ENCODE measurements around the gene RITA1.

RITA1 gene

GRCh38 chr12:113154351-113154973 is 31.1 kb upstream of the RITA1 start:
- no peak for DNase-seq

GRCh38 chr12:113155060-113155459 is 30.5 kb upstream of the RITA1 start:
- DNase-seq: no peak

- DNase-seq: no peak
Observed at GRCh38 chr12:113155646-113156045, 29.9 kb upstream of the RITA1 start.

GRCh38 chr12:113157218-113157859 is 28.2 kb upstream of the RITA1 start:
- no peak for DNase-seq

DNA sequence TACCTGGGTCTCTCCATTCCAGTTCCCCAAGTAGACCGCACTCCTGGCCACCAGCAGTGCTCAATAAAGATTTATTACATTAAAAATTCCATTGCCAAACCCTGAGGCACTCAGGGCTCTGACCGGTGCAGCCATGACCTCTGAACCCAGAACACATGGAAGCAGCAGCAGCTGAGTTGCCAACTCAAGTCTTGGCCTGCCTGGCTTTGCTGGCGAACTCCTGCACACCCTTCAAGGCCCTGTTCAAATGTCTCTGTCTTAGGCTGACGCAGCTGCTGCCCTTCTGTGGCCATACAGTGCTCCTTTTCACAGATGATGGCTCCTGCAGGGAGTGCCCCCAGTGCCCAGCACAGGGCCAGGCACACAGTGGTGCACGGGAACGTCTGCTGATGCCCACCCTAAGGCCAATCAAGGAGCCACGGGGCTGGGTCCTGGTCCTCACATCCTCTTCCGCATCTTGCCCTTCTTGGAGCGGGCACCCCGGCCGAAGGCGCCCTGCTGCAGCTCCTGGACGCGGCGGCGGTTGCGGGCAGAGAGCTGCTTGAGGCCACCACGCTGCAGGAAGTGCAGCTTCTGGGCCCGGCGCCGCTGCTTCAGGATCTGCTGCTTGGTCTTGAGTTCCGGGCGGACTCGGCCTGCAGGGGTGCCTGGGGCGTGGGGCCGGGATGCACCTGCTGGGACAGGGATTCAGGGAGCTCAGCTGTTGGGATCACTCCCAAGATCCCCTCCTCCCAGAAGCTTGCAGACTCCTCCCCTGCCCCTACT is 26.9 kb upstream of the RITA1 start:
- DNase-seq: no peak

DNA sequence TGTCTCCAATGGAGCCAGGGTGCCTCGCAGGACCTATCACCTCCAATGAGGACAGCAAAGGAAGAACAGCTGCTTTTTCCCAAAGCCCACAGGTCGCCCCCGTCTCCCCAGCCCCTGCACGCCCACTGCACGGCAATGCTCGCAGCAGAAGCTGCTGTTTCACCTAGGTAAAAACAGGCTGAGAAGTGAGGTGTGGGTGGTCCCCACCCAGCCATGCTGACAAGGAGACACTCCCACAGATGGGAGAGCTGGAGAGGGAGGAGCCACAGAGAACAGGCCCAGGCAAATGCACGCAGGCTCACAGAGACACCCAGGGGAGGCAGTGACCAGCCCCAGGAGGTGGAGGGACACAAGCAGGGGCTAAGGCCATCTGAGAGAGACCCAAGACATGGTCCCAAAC is 25.6 kb upstream of the RITA1 start:
- DNase-seq: no peak

- DNase-seq: no peak
Observed at GRCh38 chr12:113161415-113162016, 24.0 kb upstream of the RITA1 start.

DNA sequence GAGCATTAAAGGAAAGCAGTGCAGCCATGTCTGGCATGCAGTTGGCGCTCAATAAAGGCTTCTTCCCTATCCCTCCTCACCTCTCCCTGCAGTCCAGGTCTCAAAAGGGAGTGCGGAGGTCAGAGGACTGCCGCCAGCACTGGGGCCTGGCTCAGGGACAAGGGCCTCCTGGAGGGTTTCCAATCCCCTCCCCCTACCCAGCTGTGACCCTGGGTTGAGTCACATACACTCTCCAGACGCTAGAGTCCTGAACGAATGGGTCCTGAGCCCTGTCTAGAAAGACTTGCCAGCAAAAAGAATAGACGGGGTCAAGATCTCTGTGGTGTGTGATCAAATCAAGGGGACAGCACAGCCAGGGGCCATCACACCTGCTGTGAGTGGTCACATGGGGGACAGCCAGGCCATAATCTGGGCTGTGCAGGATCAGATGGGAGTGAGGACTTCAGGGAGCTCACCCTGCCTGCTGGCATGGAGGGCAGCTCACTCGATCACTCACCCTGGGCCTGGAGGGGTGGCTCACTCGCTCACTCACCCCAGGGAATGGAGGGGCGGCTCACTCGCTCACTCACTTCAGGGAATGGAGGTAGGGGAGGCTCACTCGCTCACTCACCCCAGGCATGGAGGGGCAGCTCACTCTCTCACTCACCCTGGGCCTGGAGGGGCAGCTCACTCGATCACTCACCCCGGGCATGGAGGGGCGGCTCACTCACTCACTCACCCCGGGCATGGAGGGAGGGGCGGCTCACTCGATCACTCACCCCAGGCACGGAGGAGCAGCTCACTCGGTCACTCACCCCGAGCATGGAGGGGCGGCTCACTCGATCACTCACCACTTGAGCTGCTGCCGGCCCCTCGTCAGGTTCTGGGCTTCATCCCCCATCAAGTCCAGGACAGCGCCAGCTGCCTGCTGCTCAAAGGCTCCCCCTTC is 23.2 kb upstream of the RITA1 start:
- no peak for DNase-seq

- no peak for DNase-seq
Observed at GRCh38 chr12:113163030-113163360, 22.5 kb upstream of the RITA1 start.

GRCh38 chr12:113164014-113164413 is 21.5 kb upstream of the RITA1 start:
- DNase-seq: no peak

DNA sequence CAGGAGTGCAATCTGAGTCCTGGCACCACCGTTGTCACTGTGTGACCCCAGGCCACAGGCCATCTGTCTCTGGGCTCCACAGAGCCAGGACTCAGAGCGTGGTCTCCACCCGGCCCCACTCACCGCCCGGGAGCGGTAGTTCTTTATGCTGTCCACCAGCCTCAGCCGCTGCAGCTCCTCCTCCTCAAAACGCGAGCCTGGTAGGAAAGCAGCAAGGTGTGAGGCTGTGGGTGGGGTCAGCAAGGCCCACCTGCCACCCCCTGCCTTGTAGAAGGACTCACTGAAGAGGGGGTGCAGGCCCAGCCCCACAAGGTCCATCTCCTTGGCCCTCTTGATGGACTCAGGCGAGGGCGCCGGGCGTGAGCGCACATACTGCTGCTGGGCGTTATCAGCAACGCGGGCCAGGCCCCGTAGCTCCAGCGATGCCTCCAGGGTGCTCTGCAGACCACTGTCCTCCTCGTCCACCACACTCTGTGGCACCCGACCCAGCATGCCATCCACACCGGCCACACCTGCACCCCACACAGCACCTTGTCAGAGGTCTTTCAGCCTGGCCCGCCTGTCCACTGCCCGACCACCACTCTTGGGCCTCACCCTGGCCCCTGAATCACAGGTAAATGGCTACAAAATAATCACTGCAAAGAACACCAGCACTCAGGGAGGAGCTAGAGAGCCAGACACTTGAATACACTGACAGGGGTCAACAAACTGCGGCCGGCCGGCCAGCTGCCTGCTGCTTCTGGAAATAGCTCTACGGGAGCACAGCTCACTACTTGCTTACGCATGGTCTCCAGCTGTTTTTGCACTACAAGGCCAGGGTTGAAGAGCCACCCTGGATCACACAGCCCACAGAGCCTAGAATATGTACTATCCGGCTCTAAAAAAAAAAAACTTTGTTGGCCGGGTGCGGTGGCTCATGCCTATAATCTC is 19.7 kb upstream of the RITA1 start:
- DNase-seq: no peak

DNA sequence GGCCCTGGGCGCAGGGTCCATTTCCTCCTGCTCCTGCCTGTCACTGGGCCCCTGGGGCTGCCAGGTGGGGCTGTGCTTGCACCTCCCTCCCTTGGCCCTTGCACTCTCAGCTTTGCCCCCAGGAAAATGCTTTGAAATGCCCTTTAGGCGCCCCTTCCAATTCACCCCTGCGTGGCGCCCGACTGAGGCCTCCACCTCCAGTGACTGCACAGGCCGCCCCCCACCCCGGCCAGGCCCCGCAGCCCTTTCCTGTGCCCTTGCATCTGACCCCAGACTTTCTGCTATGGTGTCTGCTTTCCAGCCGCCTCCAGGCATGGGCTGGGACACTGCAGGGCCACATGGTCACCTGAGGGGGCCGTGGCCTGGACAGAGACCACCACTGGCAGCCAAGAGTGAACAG is 17.7 kb upstream of the RITA1 start:
- no peak for DNase-seq

DNA sequence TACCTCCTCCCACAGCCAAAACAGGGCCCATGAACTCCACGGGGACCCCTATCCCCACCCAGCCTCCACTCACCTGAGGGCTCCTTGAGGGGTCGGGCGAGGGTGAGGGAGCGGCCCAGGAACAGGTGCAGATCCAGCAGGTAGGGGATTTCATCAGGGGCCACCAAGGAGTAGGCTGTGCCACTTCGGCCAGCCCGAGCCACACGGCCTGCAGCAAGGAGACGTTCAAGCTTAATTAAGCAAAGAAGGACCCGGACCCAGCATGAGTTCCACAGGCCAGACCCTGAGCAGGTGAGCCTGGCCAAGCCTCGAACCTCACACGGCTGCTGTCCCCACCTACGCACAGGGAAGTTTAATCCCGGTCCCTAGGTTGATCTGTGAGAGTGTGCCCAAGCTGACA is 15.8 kb upstream of the RITA1 start:
- no peak for DNase-seq

DNA sequence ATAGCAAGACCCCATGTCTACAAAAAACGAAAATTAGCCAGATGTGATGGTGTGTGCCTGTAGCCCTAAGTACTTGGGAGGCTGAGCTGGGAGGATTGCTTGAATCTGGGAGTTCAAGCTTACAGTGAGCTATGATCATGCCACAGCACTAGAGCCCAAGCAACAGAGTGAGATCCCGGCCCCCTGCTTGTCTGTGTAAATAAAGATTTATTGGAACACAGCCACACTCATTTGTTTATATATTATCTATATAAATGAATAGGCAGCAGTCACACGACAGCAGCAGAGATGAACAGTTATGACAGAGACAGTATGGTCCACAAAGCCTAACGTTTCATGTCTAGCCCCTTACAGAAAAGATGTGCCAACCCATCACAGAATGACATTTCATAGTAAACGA is 15.1 kb upstream of the RITA1 start:
- DNase-seq: no peak

DNA sequence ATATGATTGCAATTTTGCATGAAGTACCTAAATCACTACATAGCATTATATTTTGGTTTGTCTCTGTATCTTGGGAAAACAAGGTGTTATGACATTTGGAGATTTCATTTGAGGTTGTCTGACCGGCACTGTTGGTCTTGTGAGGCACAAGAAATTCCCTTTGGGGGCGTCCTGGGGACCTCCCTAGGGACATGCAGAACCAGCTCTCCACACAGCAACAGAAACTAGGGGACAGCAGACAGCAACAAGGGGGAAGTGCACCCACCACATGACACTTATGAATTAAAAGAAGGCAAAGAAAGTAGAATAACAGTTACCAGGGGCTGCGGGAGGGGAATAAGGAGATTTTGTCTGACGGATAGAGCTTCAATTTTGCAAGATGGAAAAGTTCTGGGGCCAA is 14.6 kb upstream of the RITA1 start:
- no peak for DNase-seq

DNA sequence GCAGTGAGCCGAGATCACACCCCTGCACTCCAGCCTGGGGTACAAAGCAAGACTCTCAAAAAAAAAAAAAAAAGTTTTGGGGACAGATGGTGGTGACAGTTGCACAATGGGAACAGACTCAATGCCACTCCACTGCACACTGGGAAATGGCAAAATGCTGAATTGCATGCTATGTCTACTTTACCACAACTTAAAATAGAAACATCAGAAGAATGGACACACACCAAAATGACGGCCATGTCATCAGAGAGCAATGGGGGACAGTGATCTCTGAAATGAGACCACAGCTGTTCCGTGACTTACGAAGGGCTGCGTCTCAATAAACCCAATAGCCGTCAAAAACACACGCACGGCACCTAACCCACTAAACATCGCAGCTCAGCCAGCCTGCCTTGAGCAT is 14.0 kb upstream of the RITA1 start:
- no peak for DNase-seq

DNA sequence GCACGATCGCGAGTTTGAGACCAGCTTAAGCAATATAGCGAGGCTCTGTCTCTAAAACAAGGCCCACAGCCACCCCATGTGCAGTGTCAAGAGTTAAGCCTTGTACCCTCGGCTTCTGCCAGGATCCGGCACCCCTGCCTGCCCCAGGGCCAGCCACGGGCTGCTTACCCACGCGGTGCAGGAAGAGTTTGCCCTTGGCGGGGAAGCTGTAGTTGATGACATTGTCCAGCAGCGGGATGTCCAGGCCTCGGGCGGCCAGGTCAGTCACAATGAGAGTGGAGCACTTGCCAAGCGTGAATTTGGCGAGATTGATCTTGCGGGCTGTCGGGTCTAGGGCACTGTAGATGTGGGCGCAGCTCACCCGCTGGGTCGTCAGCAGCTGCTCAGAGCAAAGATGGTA is 13.3 kb upstream of the RITA1 start:
- DNase-seq: no peak

DNA sequence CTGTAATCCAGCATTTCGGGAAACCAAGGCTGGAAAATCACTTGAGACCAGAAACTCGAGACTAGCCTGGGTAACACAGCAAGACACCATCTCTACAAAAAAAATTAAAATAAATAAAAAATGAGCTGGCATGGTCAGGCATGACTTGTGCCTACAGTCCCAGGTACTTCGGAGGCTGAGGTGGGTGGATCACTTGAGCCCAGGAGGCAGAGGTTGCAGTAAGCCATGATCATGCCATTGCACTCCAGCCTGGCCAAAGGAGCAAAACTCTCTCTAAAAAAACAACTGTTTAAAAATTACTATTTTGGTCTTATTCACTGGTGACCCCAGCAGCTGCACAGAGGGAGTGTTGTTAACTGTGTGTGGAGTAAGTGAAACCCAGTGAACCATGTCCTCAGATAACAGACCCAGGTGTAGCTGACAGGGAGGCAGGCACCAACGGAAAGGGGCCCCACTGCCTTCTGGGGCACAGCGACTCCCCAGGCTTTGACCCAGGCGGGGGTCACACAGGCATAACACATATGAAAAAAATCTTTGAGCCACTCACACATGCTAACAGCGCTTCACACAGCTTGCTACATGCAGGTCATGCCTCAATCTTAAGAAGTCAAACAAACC is 12.3 kb upstream of the RITA1 start:
- DNase-seq: no peak

GRCh38 chr12:113174461-113175384 is 10.8 kb upstream of the RITA1 start:
- peak; percentile 60 for DNase-seq

DNA sequence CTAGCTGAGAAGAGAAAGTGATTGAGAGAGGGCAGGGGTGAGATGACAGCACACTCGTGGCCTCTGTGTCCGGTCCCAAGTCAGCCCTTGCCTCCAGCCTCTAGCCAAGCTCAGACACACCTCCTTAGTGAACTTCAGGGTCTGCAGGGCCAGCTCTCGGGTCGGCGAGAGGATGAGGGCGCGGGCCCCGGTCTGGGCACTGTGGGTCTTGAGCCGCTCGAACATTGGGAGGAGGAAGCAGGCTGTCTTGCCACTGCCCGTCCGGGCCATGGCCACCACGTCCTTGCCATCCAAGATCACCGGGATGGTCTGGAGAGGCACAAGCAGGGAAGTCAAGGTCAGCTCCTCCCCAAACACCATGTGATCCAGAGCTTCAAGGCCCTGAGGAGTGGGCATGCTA is 6.5 kb upstream of the RITA1 start:
- no peak for DNase-seq

Measured in activated effector memory CD4-positive, alpha-beta T cell treated with Interleukin-2 at 50 U/mL for 16 hours (primary cell).